ENCODE results near the gene SMARCAL1.

DNA sequence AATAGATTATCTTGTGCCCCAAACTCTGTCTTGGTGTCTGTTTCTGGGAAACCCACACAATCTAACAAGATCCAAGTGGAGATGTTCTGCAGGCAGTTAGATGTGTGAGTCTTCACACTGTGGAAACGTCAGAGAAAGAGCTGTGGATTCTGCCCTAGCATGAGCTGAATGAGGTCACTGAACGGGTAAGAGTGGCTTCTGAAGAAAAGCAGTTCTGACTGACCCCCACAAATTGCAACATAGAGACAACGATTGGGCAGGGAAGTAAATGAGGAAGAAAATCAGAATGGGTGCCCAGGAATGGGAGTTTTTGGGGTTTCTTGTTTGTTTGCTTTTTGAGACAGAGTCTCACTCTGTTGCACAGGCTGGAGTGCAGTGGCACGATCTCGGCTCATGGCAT, 73.5 kb downstream of the SMARCAL1 start:
- TF ChIP-seq, protein P1, sequence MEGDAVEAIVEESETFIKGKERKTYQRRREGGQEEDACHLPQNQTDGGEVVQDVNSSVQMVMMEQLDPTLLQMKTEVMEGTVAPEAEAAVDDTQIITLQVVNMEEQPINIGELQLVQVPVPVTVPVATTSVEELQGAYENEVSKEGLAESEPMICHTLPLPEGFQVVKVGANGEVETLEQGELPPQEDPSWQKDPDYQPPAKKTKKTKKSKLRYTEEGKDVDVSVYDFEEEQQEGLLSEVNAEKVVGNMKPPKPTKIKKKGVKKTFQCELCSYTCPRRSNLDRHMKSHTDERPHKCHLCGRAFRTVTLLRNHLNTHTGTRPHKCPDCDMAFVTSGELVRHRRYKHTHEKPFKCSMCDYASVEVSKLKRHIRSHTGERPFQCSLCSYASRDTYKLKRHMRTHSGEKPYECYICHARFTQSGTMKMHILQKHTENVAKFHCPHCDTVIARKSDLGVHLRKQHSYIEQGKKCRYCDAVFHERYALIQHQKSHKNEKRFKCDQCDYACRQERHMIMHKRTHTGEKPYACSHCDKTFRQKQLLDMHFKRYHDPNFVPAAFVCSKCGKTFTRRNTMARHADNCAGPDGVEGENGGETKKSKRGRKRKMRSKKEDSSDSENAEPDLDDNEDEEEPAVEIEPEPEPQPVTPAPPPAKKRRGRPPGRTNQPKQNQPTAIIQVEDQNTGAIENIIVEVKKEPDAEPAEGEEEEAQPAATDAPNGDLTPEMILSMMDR (conservative IDR thresholded peaks at IDR 0.05; ENCODE audit: low read depth in 2 of 2), result no peak
- TF ChIP-seq POLR2AphosphoS5 (IDR thresholded peaks at IDR 0.05; ENCODE audit: low read depth) (no peak), EZH2 (IDR thresholded peaks at IDR 0.05; ENCODE audit: low read depth, unreplicated experiment) (no peak), EZH2phosphoT487 (IDR thresholded peaks at IDR 0.05; ENCODE audit: unreplicated experiment) (no peak), JUNB (IDR thresholded peaks at IDR 0.05; ENCODE audit: unreplicated experiment) (no peak)
- TF ChIP-seq, protein P2, sequence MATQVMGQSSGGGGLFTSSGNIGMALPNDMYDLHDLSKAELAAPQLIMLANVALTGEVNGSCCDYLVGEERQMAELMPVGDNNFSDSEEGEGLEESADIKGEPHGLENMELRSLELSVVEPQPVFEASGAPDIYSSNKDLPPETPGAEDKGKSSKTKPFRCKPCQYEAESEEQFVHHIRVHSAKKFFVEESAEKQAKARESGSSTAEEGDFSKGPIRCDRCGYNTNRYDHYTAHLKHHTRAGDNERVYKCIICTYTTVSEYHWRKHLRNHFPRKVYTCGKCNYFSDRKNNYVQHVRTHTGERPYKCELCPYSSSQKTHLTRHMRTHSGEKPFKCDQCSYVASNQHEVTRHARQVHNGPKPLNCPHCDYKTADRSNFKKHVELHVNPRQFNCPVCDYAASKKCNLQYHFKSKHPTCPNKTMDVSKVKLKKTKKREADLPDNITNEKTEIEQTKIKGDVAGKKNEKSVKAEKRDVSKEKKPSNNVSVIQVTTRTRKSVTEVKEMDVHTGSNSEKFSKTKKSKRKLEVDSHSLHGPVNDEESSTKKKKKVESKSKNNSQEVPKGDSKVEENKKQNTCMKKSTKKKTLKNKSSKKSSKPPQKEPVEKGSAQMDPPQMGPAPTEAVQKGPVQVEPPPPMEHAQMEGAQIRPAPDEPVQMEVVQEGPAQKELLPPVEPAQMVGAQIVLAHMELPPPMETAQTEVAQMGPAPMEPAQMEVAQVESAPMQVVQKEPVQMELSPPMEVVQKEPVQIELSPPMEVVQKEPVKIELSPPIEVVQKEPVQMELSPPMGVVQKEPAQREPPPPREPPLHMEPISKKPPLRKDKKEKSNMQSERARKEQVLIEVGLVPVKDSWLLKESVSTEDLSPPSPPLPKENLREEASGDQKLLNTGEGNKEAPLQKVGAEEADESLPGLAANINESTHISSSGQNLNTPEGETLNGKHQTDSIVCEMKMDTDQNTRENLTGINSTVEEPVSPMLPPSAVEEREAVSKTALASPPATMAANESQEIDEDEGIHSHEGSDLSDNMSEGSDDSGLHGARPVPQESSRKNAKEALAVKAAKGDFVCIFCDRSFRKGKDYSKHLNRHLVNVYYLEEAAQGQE (IDR thresholded peaks at IDR 0.05; ENCODE audit: unreplicated experiment), result no peak
- TF ChIP-seq, protein P3, sequence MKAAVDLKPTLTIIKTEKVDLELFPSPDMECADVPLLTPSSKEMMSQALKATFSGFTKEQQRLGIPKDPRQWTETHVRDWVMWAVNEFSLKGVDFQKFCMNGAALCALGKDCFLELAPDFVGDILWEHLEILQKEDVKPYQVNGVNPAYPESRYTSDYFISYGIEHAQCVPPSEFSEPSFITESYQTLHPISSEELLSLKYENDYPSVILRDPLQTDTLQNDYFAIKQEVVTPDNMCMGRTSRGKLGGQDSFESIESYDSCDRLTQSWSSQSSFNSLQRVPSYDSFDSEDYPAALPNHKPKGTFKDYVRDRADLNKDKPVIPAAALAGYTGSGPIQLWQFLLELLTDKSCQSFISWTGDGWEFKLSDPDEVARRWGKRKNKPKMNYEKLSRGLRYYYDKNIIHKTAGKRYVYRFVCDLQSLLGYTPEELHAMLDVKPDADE (IDR thresholded peaks at IDR 0.05), result no peak

Measured in GM23338 (cell line).